Smooth muscle cell (in vitro differentiated cells): Measurements from ENCODE around the gene SETBP1. TPM values are rescaled to one million over a fixed set of nuclear protein-coding genes. Genes with fewer than 3 reads are reported as not detected.

Experiments
- DNase-seq: peaks from one replicate; lab custom pipeline; 2025; ENCODE audit not compliant: unreplicated experiment; lab: John Stamatoyannopoulos, UW
- H2AFZ ChIP-seq: fragments of 200-600 bp; sonication (generic); 2 replicates; pipeline ENCODE4 v1.6.0; 2016; ENCODE audit warnings: antibody characterized with exemption, low read depth, mild to moderate bottlenecking
- H3F3A ChIP-seq: fragments of 200-600 bp; sonication (generic); 2 replicates; pipeline ENCODE4 v1.6.0; 2017; ENCODE audit warnings: antibody characterized with exemption, low read depth
- H3K27ac ChIP-seq: fragments of 200-600 bp; sonication (generic); 2 replicates; pipeline ENCODE4 v1.5.1; 2016; ENCODE audit warnings: low read depth, mild to moderate bottlenecking
- H3K27me3 ChIP-seq: fragments of 200-600 bp; sonication (generic); 2 replicates; pipeline ENCODE4 v1.6.1; 2016; ENCODE audit warnings: low read depth, mild to moderate bottlenecking
- H3K36me3 ChIP-seq: fragments of 200-600 bp; sonication (generic); 2 replicates; pipeline ENCODE4 v1.5.1; 2016; ENCODE audit warnings: low read depth
- H3K4me1 ChIP-seq: fragments of 200-600 bp; sonication (generic); 2 replicates; pipeline ENCODE4 v1.5.1; 2016; ENCODE audit warnings: low read depth
- H3K4me2 ChIP-seq: fragments of 200-600 bp; sonication (generic); 2 replicates; pipeline ENCODE4 v1.6.0; 2016; ENCODE audit warnings: mild to moderate bottlenecking
- H3K4me3 ChIP-seq: fragments of 200-600 bp; sonication (generic); 2 replicates; pipeline ENCODE4 v1.5.1; 2016; ENCODE audit warnings: mild to moderate bottlenecking
- H3K79me2 ChIP-seq: fragments of 200-600 bp; sonication (generic); 2 replicates; pipeline ENCODE4 v1.6.0; 2016; ENCODE audit warnings: low read depth, mild to moderate bottlenecking
- H3K9ac ChIP-seq: fragments of 200-600 bp; sonication (generic); 2 replicates; pipeline ENCODE4 v1.6.0; 2016; ENCODE audit warnings: low read depth
- H3K9me3 ChIP-seq: fragments of 200-600 bp; sonication (generic); replicated peaks from 2 replicates; pipeline ENCODE4 v1.5.1; 2016; ENCODE audit warnings: low read depth
- H4K20me1 ChIP-seq: fragments of 200-600 bp; sonication (generic); 2 replicates; pipeline ENCODE4 v1.6.0; 2016; ENCODE audit warnings: low read depth
- CTCF ChIP-seq: fragments of 200-600 bp; sonication (generic); IDR thresholded peaks from 2 replicates; pipeline ENCODE4 v1.5.1; 2017; ENCODE audit warnings: borderline replicate concordance, mild to moderate bottlenecking, antibody characterized with exemption; ENCODE audit not compliant: insufficient read depth, poor library complexity, severe bottlenecking
- WGBS: methylation state at CpG from one replicate; pipeline ENCODE4 v1.1.7; 2016; ENCODE audit warnings: low lambda C conversion rate; 5-methylcytosine and 5-hydroxymethylcytosine counted together
- polyA plus RNA-seq: library from polyadenylated mRNA; unstranded; fragments of >200 nt; fragmentation: Nextera tagmentation; extraction: Ambion mirVana; gene quantifications from 2 replicates; pipeline ENCODE4 v1.2.1, GENCODE V29; 2016
- total RNA-seq: library from RNA; depleted of rRNA; stranded (reverse); fragments of >200 nt; gene quantifications from 2 replicates; pipeline ENCODE4 v1.2.3, GENCODE V29; 2014

Gene SETBP1
- total and polyA plus RNA-seq, 2 experiments from 2014 or later, result 6.1 to 17.7 TPM

- H3K36me3 ChIP-seq, result no peaks in the 10 kb centered on the region
- H3K4me1 ChIP-seq, result no peaks in the 10 kb centered on the region
- no peaks in the 10 kb centered on the region for H3K27me3 ChIP-seq
- TF ChIP-seq CTCF, result no peak
- no peak overlapping the region for H3K27ac ChIP-seq
- H3F3A ChIP-seq, result no peaks in the 10 kb centered on the region
- H3K79me2 ChIP-seq, result peaks cover 42% of the 10 kb centered on the region
- no peaks in the 10 kb centered on the region for H3K9me3 ChIP-seq
- DNase-seq, result no peak
- no peak overlapping the region for H3K4me3 ChIP-seq
- WGBS, result 52% methylated on average over 3 of the region's 3 CpGs
- H3K4me2 ChIP-seq, result no peak overlapping the region
- H3K9ac ChIP-seq, result no peak overlapping the region
- no peak overlapping the region for H2AFZ ChIP-seq
- H4K20me1 ChIP-seq, result peaks cover 14% of the 10 kb centered on the region
Measured at GRCh38 chr18:44761812-44762211, 81.1 kb downstream of the SETBP1 start.

- WGBS, result 98% methylated on average over 8 of the region's 8 CpGs
- TF ChIP-seq CTCF, result no peak
Measured at GRCh38 chr18:44763327-44763726, 82.6 kb downstream of the SETBP1 start.

GRCh38 chr18:44764863-44765262, 84.2 kb downstream of the SETBP1 start:
- H3F3A ChIP-seq, result no peaks in the 10 kb centered on the region
- no peak overlapping the region for H3K9ac ChIP-seq
- no peak overlapping the region for H3K4me3 ChIP-seq
- H3K9me3 ChIP-seq, result no peaks in the 10 kb centered on the region
- no peaks in the 10 kb centered on the region for H3K4me1 ChIP-seq
- no peak overlapping the region for H3K27ac ChIP-seq
- DNase-seq, result no peak
- H3K36me3 ChIP-seq, result no peaks in the 10 kb centered on the region
- 100% methylated on average over 3 of the region's 3 CpGs for WGBS
- no peak overlapping the region for H2AFZ ChIP-seq
- H4K20me1 ChIP-seq, result peaks cover 7% of the 10 kb centered on the region
- no peak for TF ChIP-seq CTCF
- H3K27me3 ChIP-seq, result no peaks in the 10 kb centered on the region
- no peak overlapping the region for H3K4me2 ChIP-seq
- peaks cover 48% of the 10 kb centered on the region for H3K79me2 ChIP-seq

More at GRCh38 chr18:44763327-44763726, 82.6 kb downstream of the SETBP1 start:
- Histone ChIP-seq H3K4me1 (no peaks in the 10 kb centered on the region), H3K9me3 (no peaks in the 10 kb centered on the region), H3K36me3 (no peaks in the 10 kb centered on the region), H3K27ac (no peak overlapping the region), H3K27me3 (no peaks in the 10 kb centered on the region), H3F3A (no peaks in the 10 kb centered on the region), H2AFZ (no peak overlapping the region), H3K4me2 (no peak overlapping the region), H3K9ac (no peak overlapping the region), H4K20me1 (peaks cover 6% of the 10 kb centered on the region), H3K4me3 (no peak overlapping the region), H3K79me2 (peaks cover 44% of the 10 kb centered on the region)
- DNase-seq, result no peak

GRCh38 chr18:44765456-44765855, 84.8 kb downstream of the SETBP1 start:
- H3K9me3 ChIP-seq, result no peaks in the 10 kb centered on the region
- no peaks in the 10 kb centered on the region for H3K27me3 ChIP-seq
- H3K4me1 ChIP-seq, result no peaks in the 10 kb centered on the region
- no peak for TF ChIP-seq CTCF
- no peak overlapping the region for H2AFZ ChIP-seq
- no peak for DNase-seq
- no peak overlapping the region for H3K27ac ChIP-seq
- H3K4me3 ChIP-seq, result no peak overlapping the region
- H4K20me1 ChIP-seq, result peaks cover 9% of the 10 kb centered on the region
- WGBS, result 98% methylated on average over 3 of the region's 3 CpGs
- H3K36me3 ChIP-seq, result no peaks in the 10 kb centered on the region
- peaks cover 46% of the 10 kb centered on the region for H3K79me2 ChIP-seq
- H3F3A ChIP-seq, result no peaks in the 10 kb centered on the region
- no peak overlapping the region for H3K4me2 ChIP-seq
- H3K9ac ChIP-seq, result no peak overlapping the region
